Mammary epithelial cell (primary cell): ENCODE results near the gene GGA3.

Experiments used
- CTCF ChIP-seq, 2 donors: IDR thresholded peaks in 1 of 2; conservative IDR thresholded peaks in 1 of 2; 2 replicates each; pipeline ENCODE4 v1.5.1; 2011 to 2012; ENCODE audit warnings: inconsistent platforms in 2 of 2, low read length in 2 of 2, mild to moderate bottlenecking in 2 of 2, control low read depth in 1 of 2, low read depth in 1 of 2; ENCODE audit not compliant: insufficient read depth in 1 of 2; ENCODE audit errors: extremely low read depth in 1 of 2
- EZH2 ChIP-seq: IDR thresholded peaks from 2 replicates; pipeline ENCODE4 v1.6.1; 2012; ENCODE audit warnings: low read length, inconsistent platforms, borderline replicate concordance

DNA sequence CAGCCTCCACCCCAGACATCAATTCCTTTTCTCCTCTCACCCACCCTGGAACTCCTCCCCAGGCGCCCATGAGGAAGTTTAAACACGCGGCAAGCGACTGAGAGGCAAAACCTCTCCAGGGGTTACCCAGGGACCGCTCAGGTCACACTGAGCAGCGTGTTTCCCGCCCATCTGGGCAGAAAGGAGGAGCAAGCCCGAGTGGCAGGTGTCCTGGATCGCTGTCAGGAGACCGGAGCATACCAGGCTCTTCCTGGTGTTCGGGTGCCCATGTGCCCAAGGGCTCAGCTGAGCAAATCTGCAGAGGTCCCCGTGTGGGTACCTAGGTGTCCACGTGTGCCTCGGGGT is 27.3 kb upstream of the GGA3 start:
- TF ChIP-seq CTCF (conservative IDR thresholded peaks at IDR 0.05 in 1 of 2, IDR thresholded peaks at IDR 0.05 in 1 of 2; ENCODE audit: extremely low read depth in 1 of 2, insufficient read depth in 1 of 2, low read depth in 1 of 2, low read length in 2 of 2) (no peak), EZH2 (no peak)
